Panc1 (cell line): Measurements from ENCODE around the gene NEU2. TPM values are rescaled to one million over a fixed set of nuclear protein-coding genes. Genes with fewer than 3 reads are reported as not detected.

Experiments used
- ATAC-seq: fragments of 200-7000 bp; cut with Tn5 transposase; 2 replicates; pipeline ENCODE4 v1.9.1; 2020; ENCODE audit warnings: mild to moderate bottlenecking, moderate library complexity
- BruUV-seq: library from RNA; stranded (reverse); fragments of 400-500 nt; replicated peaks from 2 replicates; lab custom pipeline; 2021; lab: Mats Ljungman, UMichigan
- CTCF ChIA-PET: fragments of 300-600 bp; sonication (Branson Sonifier 250); formaldehyde crosslinking; loops from one replicate; lab custom pipeline; 2022; ENCODE audit warnings: antibody characterized with exemption; lab: Charles Lee
- POLR2A ChIA-PET: fragments of 300-600 bp; sonication (Branson Sonifier 250); formaldehyde crosslinking; loops from one replicate; lab custom pipeline; 2022; ENCODE audit warnings: antibody characterized with exemption; lab: Charles Lee
- DNase-seq: peaks from one replicate; pipeline ENCODE4 v3.0.0-alpha.2; 2010; ENCODE audit warnings: low read depth, low spot score
- H3K27ac ChIP-seq: 2 replicates; pipeline ENCODE4 v1.5.1; 2011; ENCODE audit warnings: mild to moderate bottlenecking, low read length, inconsistent platforms
- H3K27me3 ChIP-seq: fragments of 200-500 bp; sonication (Bioruptor generic); 2 replicates; pipeline ENCODE4 v1.6.0; 2014; ENCODE audit warnings: low read length, inconsistent platforms; ENCODE audit not compliant: control insufficient read depth, insufficient read depth
- H3K36me3 ChIP-seq: fragments of 200-500 bp; sonication (Bioruptor generic); 2 replicates; pipeline ENCODE4 v1.5.1; 2014; ENCODE audit warnings: inconsistent platforms, mild to moderate bottlenecking, low read length, moderate library complexity; ENCODE audit not compliant: control insufficient read depth, insufficient read depth
- H3K4me1 ChIP-seq: 2 replicates; pipeline ENCODE4 v1.5.1; 2011; ENCODE audit warnings: inconsistent platforms, mild to moderate bottlenecking, low read length, moderate library complexity; ENCODE audit not compliant: control insufficient read depth, insufficient read depth
- H3K4me3 ChIP-seq, 2 experiments: 2 replicates each; pipeline ENCODE4 v1.5.1; 2011 to 2012; ENCODE audit warnings: low read depth in 2 of 2, low read length in 2 of 2, mild to moderate bottlenecking in 2 of 2, inconsistent platforms in 1 of 2, moderate library complexity in 1 of 2
- H3K9me3 ChIP-seq: fragments of 200-500 bp; sonication (Bioruptor generic); 2 replicates; pipeline ENCODE4 v1.5.1; 2014; ENCODE audit warnings: low read depth, mild to moderate bottlenecking, inconsistent platforms, low read length, moderate library complexity; ENCODE audit not compliant: control insufficient read depth, insufficient read depth
- POLR2AphosphoS5 ChIP-seq: IDR thresholded peaks from 2 replicates; pipeline ENCODE4 v1.6.1; 2012; ENCODE audit warnings: mild to moderate bottlenecking, low read depth, low read length, moderate library complexity
- SIN3A ChIP-seq: IDR thresholded peaks from 2 replicates; pipeline ENCODE4 v1.6.1; 2012; ENCODE audit warnings: low read depth, mild to moderate bottlenecking, low read length, moderate library complexity, borderline replicate concordance; ENCODE audit not compliant: insufficient read depth
- TCF7L2 ChIP-seq: IDR thresholded peaks from 2 replicates; pipeline ENCODE4 v1.6.1; 2011; ENCODE audit warnings: mild to moderate bottlenecking, low read depth, low read length, inconsistent platforms
- in situ Hi-C: cut with HindIII; loops from 2 replicates; pipeline ENCODE4 v1.10.0; 2016; ENCODE audit warnings: low sequenced_read_pairs, low pct_unique_long_range_greater_than_20kb
- intact Hi-C: fragments of 100-400 bp; cut with micrococcal nuclease; formaldehyde crosslinking; loops from one replicate; pipeline ENCODE4 v1.10.0; 2022; ENCODE audit not compliant: unreplicated experiment
- total RNA-seq: library from RNA; stranded (reverse); gene quantifications from one replicate; pipeline ENCODE4 v1.2.1, GENCODE V29; 2021; ENCODE audit not compliant: unreplicated experiment
- TF ChIP-seq, protein P1 (sequence below), 2 experiments: IDR thresholded peaks; 2 replicates each; pipeline ENCODE4 v1.6.1; 2011 to 2012; ENCODE audit warnings: low read depth in 2 of 2, control low read depth in 1 of 2, low read length in 1 of 2, mild to moderate bottlenecking in 1 of 2, moderate library complexity in 1 of 2; ENCODE audit not compliant: insufficient read depth in 1 of 2
- TF ChIP-seq, protein P2 (sequence below): fragments of 450-650 bp; IDR thresholded peaks from 2 replicates; pipeline ENCODE4 v1.5.1; 2017; ENCODE audit warnings: mild to moderate bottlenecking

The NEU2 gene
- total RNA-seq, 1 experiment from 2014 or later: not detected

DNA sequence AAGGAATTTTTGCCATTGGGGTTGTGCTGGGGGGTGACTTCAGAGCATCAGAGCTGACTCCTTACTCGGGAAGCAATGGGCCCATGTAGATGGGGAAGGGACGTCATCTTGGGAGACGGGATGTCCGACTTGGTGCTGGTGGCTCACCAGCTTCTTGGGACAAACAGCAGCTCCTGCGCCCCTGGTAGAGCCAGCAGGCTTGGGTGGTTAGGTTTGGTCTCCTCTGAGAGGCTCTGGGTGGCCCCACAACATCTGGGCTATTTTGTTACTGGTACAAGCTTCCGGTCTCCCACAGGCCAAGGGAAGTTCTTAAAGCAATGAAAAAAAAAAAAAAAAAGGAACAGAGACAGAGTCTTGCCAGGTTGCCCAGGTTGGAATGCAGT is 21.2 kb upstream of the NEU2 start:
- BruUV-seq: no TSS peak
- H3K4me1 ChIP-seq: peaks cover 9% of the 10 kb centered on the region
- ChIA-PET POLR2A (interaction anchor here (0.7 kb wide), 2 partner anchors 10 to 239 kb away, joined by 4 to 7 read pairs; no protein-coding TSS in a partner anchor), CTCF (interaction anchor here (0.7 kb wide), 1 partner anchor 8 kb away, joined by 5 read pairs; no protein-coding TSS in a partner anchor)
- no peaks in the 10 kb centered on the region for H3K9me3 ChIP-seq
- in situ Hi-C loops (no loop called here), intact Hi-C loops (no loop called here)
- ATAC-seq (no peak), DNase-seq (no peak)
- no peak overlapping the region for H3K27ac ChIP-seq
- TF ChIP-seq, protein P1, sequence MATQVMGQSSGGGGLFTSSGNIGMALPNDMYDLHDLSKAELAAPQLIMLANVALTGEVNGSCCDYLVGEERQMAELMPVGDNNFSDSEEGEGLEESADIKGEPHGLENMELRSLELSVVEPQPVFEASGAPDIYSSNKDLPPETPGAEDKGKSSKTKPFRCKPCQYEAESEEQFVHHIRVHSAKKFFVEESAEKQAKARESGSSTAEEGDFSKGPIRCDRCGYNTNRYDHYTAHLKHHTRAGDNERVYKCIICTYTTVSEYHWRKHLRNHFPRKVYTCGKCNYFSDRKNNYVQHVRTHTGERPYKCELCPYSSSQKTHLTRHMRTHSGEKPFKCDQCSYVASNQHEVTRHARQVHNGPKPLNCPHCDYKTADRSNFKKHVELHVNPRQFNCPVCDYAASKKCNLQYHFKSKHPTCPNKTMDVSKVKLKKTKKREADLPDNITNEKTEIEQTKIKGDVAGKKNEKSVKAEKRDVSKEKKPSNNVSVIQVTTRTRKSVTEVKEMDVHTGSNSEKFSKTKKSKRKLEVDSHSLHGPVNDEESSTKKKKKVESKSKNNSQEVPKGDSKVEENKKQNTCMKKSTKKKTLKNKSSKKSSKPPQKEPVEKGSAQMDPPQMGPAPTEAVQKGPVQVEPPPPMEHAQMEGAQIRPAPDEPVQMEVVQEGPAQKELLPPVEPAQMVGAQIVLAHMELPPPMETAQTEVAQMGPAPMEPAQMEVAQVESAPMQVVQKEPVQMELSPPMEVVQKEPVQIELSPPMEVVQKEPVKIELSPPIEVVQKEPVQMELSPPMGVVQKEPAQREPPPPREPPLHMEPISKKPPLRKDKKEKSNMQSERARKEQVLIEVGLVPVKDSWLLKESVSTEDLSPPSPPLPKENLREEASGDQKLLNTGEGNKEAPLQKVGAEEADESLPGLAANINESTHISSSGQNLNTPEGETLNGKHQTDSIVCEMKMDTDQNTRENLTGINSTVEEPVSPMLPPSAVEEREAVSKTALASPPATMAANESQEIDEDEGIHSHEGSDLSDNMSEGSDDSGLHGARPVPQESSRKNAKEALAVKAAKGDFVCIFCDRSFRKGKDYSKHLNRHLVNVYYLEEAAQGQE (IDR thresholded peaks at IDR 0.05; ENCODE audit: insufficient read depth in 1 of 2, low read depth in 2 of 2, low read length in 1 of 2): no peak
- TF ChIP-seq TCF7L2: no peak
- no peak for TF ChIP-seq POLR2AphosphoS5
- TF ChIP-seq SIN3A: no peak
- TF ChIP-seq, protein P2, sequence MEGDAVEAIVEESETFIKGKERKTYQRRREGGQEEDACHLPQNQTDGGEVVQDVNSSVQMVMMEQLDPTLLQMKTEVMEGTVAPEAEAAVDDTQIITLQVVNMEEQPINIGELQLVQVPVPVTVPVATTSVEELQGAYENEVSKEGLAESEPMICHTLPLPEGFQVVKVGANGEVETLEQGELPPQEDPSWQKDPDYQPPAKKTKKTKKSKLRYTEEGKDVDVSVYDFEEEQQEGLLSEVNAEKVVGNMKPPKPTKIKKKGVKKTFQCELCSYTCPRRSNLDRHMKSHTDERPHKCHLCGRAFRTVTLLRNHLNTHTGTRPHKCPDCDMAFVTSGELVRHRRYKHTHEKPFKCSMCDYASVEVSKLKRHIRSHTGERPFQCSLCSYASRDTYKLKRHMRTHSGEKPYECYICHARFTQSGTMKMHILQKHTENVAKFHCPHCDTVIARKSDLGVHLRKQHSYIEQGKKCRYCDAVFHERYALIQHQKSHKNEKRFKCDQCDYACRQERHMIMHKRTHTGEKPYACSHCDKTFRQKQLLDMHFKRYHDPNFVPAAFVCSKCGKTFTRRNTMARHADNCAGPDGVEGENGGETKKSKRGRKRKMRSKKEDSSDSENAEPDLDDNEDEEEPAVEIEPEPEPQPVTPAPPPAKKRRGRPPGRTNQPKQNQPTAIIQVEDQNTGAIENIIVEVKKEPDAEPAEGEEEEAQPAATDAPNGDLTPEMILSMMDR: no peak
- H3K36me3 ChIP-seq: no peaks in the 10 kb centered on the region
- H3K4me3 ChIP-seq: no peak overlapping the region
- H3K27me3 ChIP-seq: no peaks in the 10 kb centered on the region

DNA sequence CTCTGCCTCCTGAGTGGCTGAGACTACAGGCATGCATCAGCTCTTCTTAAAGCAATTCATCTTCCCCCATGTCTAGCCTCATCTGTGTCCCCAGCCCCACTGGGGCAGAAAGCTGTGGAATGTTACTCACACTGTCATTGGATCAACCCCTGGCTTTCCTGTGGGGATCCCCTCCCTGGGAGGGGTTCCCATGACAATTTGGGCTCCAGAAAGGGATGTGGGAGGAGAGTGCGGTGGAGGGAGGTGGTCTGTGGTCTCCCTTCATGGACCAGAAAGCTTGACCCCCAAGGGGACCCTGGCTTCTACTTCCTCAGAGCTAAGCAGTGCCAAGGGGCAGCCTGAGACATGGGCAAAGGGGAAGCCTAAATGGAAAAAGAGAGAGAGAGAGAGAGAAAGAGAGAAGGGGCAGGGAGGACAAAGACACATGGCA is 20.8 kb upstream of the NEU2 start:
- H3K9me3 ChIP-seq: no peaks in the 10 kb centered on the region
- ChIA-PET CTCF (no interaction called here), POLR2A (interaction anchor here (0.7 kb wide), 2 partner anchors 10 to 238 kb away, joined by 4 to 7 read pairs; no protein-coding TSS in a partner anchor)
- H3K36me3 ChIP-seq: no peaks in the 10 kb centered on the region
- ATAC-seq (no peak), DNase-seq (no peak)
- intact Hi-C loops: no loop called here
- no peaks in the 10 kb centered on the region for H3K27me3 ChIP-seq
- no peak for TF ChIP-seq SIN3A
- no peak for TF ChIP-seq TCF7L2
- TF ChIP-seq POLR2AphosphoS5: no peak
- TF ChIP-seq, protein P2: no peak
- TF ChIP-seq, protein P1 (IDR thresholded peaks at IDR 0.05; ENCODE audit: insufficient read depth in 1 of 2, low read depth in 2 of 2, low read length in 1 of 2): no peak
- H3K4me3 ChIP-seq: no peak overlapping the region
- in situ Hi-C loops: no loop called here
- H3K27ac ChIP-seq: no peak overlapping the region
- BruUV-seq: no TSS peak
- peaks cover 9% of the 10 kb centered on the region for H3K4me1 ChIP-seq
